Stimulated activated naive CD8-positive, alpha-beta T cell treated with anti-CD3 and anti-CD28 coated beads, Interleukin-15, Interleukin-2, amounts not matched to agents 100 U/mL and 50 U/mL, for 24 hours (primary cell): Measurements from ENCODE around the gene PTPN12.
"Not testable (repeated sequence)": the region's sequence is repeated elsewhere in the genome, so short reads cannot be mapped to it uniquely, and the experiment has no call there.

Source experiments
- ATAC-seq: fragments of 150-1000 bp; cut with Tn5 transposase; one replicate; pipeline ENCODE4 v1.10.0; 2021
- DNase-seq: peaks from one replicate; pipeline ENCODE4 v3.0.0; 2021

PTPN12 gene

DNA sequence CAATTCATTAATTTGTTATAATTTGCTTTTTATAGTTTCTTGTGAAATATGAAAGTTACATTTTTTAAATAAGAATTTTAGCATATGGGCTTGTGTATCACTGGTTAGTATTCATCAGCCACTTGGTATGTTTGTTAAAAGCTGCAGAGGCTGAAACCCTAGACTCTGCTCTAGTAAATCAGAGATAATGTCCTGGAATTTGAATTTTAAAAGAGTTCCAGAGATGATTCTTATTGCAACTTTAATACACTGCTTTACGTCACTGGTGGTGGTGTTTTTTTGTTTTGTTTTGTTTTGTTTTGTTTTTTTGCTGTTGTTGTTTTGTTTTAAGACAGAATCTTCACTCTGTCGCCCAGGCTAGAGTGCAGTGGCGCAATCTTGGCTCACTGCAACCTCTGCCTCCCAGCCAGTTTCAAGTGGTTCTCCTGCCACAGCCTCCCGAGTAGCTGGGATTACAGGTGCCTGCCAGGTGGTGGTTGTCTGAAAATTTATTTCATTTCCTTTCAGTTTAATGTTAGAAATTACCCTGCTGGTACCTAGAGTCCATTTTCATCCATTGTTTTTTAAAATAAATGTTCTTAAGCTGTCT, 43.8 kb downstream of the PTPN12 start:
- ATAC-seq (no peak), DNase-seq (no peak)

DNA sequence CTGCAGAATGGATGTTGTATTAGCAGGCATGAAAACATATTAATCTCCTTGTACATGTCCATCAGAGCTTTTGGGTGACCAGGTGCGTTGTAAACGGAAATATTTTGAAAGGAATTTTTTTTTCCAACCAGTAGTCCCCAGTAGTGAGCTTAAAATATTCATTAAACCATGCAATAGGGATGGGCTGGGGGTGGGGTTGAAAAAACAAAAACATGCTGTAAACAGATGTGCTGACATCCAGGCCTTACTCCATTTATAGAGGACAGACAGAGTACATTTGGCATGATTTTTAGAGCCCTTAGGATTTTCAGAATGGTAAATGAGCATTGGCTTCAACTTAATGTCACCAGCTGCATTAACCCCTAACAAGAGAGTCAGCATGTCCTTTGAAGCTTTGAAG, 50.2 kb downstream of the PTPN12 start:
- ATAC-seq: no peak
- DNase-seq: no peak

DNA sequence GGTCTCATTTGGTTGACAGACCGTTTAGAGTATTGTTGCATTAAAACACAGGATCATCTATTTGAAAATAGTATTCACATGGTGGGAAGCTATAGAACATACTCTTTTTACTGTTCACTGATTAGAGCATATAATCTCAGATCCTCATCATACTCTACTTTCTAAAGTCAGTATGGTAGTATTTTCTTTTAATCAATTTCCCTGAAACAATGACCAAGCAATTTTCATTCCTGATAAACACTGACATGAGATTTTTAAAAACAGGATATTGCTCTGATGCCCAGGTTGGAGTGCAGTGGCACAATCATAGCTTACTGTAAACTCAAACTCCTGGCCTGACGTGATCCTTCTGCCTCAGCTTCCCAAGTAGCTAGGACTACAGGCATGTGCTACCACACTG, 63.9 kb downstream of the PTPN12 start:
- no peak for ATAC-seq
- DNase-seq: no peak

DNA sequence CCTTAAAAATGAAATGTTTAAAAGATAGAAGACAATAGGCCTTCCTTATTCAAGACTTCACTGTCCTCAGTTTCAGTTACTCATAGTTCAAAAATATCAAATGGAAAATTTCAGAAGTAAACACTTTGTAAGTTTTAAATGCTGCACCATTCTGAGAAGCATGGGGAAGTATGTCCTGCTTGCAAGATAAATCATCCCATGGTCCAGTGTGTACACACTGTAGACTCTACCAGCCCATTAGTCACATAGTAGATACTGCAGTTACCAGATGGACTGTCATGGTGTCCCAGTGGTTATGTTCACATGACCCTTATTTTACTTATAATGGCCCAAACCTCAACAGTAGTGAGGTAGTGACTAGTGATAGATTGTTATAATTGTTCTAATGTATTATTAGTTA, 69.5 kb downstream of the PTPN12 start:
- ATAC-seq: no peak
- DNase-seq: no peak

DNA sequence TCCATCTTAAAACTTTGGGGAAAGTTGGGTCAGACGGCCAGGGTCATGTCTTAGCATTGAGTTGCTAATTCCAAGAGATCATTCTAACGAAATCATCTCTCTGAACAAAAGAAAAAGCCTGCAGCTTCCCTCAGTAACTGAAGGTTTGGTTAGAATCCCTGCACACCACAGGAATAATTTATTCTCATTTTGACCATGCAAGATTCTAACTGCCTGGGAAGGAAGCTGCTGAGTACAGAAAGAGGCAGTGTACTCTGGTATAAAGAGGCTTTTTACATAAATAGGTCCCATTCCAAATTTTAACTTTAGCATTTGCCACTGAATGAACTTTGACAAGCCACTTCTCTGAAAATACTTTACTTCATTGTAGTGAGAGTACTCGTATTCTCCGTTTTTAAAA, 82.2 kb downstream of the PTPN12 start:
- DNase-seq: no peak
- no peak for ATAC-seq

DNA sequence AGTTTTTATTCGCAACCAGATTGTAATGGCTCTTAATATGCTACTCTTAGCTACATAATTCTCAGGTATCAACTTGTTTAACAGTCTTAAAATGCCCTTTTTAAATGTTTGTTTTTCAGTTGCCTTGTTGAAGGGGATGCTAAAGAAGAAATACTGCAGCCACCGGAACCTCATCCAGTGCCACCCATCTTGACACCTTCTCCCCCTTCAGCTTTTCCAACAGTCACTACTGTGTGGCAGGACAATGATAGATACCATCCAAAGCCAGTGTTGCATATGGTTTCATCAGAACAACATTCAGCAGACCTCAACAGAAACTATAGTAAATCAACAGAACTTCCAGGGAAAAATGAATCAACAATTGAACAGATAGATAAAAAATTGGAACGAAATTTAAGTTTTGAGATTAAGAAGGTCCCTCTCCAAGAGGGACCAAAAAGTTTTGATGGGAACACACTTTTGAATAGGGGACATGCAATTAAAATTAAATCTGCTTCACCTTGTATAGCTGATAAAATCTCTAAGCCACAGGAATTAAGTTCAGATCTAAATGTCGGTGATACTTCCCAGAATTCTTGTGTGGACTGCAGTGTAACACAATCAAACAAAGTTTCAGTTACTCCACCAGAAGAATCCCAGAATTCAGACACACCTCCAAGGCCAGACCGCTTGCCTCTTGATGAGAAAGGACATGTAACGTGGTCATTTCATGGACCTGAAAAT, 89.7 kb downstream of the PTPN12 start:
- DNase-seq: no peak
- ATAC-seq: no peak

DNA sequence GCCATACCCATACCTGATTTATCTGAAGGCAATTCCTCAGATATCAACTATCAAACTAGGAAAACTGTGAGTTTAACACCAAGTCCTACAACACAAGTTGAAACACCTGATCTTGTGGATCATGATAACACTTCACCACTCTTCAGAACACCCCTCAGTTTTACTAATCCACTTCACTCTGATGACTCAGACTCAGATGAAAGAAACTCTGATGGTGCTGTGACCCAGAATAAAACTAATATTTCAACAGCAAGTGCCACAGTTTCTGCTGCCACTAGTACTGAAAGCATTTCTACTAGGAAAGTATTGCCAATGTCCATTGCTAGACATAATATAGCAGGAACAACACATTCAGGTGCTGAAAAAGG, 90.2 kb downstream of the PTPN12 start:
- ATAC-seq (no peak), DNase-seq (no peak)

DNA sequence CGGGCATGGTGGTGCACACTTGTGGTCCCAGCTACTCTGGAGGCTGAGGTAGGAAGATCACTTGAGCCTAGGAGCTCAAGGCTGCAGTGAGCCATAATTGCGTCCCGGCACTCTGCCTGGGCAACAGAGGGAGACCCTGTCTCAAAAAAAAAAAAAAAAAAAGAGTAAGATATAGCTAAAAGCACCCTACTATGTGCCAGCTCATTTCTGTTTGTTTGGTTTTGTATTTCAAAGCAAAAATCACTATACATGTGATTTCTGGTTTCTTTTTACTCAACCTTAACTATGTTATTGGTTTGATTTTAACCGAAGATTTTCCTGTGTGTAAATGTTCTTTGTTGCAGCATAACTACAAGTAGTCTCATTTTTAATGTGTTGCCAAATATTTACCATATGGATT, 92.7 kb downstream of the PTPN12 start:
- DNase-seq (no peak), ATAC-seq (no peak)

DNA sequence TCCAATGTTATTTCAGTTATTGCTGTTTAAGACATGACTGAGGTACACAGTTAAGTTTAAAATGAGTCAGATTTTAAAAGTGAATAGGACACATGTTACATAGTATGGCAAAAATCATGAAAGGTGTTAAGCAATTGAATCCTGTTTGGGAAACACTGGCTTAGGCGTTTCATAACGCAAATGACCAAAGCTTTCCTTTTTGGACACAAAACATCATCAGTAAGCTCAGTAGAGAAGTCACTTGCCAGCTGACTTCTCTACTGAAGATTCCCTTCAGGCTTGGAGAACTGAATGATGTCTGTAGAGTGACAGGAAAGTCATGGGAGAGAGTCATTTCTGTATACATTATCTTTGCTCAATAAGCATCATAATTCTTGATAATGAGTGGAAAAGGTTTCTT, 94.7 kb downstream of the PTPN12 start:
- DNase-seq: no peak
- ATAC-seq: no peak

DNA sequence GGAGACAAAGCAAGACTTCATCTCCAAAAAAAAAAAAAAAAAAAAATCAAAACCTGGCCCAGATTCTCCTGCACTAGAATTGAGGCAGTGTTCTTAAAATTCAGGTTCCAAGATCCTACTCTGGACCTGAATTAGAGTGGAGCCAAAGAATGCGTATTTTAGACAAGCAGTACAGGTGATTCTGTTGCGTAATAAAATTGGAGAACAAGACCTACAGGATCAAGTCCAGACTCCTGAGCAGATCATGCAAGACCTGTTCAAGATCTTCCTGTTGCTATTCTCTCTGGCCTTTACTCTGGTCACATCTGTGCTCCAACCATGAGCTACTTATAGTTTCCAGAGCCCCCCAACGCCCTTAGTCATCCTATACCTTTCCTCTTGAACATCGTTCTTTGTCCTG, 107.7 kb downstream of the PTPN12 start:
- ATAC-seq: no peak
- DNase-seq: no peak

DNA sequence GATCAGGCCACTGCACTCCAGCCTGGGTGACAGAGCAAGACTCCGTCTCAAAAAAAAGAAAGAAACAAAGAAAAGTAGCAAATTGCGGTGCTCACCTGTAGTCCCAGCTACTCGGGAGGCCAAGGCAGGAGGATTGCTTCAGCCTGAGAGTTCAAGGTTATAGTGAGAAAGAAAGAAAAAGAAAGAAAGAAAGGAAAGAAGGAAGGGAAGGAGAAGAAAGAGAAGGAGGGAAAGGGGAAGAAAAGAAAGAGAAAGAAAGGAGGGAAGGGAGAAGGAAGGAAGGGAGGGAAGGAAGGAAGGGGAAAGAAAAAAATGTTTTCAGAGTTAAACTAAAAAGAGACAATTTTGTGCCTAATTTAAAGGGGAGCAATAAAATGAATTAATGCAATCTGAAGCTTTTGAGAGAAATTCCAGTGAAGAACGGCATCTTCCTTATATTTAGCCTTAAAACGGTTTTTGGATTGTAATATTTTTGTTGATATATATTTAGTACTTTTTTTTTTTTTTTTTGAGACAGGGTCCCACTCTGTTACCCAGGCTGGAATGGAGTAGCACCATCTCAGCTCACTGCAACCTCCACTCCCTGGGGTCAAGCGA, 111.7 kb downstream of the PTPN12 start:
- ATAC-seq (no peak), DNase-seq (no peak)

DNA sequence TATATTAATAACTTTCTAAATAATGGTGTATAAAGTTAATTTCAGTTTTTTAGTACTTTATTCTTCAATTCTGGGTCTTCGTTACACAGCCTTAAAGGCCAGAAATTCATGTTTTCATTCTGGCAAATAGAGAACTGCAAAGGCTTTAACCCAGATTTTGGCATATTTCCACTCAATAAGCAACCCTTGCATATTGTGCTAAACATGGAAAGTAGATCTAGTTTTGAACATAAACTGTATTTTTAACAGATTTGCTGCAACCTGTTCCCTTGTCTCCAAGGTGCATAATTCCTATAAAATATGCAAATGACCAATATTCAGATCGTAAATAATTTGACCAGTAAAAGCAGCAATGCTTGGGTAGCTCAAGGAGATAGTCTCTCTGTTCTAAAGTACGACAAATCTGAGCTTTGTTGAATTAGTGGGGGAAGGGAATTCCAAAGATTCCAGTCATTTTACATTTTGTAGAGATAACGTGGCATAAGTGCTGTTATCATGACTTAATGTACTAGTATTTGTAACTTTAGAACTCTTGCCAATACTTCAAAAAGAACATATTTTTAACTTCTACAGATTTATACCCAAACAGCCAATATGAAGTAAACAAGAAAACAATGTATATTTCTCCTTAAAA, 112.7 kb downstream of the PTPN12 start:
- no peak for DNase-seq
- no peak for ATAC-seq

DNA sequence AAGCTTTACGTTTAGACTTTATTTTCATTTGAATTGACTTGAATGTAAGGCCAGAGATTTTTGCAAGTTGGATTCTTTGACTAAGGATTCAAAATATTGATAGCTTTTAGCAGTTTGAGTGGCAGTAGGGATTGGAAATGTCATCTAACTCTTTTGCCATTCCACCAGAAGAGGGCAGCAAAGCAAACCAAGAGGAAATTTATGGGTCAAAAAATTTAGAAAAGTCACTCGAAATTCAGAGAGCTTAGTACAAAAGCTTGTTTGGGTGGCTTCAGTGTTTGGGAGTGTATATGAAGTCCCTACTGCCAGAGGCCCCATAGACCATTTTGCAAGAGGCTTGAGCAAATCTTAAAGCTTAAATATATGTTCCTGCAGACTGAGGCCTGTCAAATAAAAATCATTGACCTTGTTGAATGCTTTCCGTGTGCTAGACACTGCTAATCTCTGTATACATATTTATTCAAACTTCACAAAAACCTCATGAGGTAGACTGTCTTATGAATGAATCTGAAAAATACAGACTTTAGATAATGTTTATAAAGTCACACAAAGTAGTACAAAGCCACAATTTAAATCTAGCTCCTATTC, 114.6 kb downstream of the PTPN12 start:
- ATAC-seq: no peak

DNA sequence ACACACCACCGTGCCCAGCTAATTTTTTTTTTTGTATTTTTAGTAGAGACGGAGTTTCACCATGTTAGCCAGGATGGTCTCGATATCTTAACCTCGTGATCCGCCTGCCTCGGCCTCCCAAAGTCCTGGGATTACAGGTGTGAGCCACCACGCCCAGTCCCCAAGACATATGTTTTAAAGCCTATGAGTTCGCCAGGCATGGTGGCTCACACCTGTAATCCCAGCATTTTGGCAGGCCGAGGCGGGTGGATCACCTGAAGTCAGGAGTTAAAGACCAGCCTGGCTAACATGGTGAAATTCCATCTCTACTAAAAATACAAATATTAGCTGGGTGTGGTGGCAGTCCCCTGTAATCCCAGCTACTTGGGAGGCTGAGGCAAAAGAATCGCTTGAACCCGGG, 115.7 kb downstream of the PTPN12 start:
- not testable (repeated sequence) for DNase-seq, ATAC-seq

More for the DNA sequence above, 114.6 kb downstream of the PTPN12 start:
- peak; percentile 38 for DNase-seq

DNA sequence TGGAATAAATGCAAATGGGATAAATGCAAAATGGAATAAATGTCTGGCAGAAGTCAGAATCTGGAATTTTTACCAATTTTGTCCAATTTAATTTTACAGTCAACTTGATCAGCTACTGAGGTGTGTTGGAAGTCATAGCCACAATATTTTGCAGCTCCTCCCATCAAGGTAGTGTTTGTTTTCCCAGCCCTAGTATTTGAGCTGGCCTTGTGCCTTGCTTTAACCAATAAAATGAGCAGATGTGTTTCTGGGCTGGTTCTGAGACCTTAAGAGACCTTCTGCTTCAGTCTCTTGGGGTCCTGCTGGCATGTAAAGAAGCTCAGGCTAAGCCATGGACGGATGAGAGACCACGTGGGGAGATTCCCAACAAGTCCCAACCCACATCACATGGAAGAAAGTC, 116.5 kb downstream of the PTPN12 start:
- DNase-seq (no peak), ATAC-seq (no peak)

DNA sequence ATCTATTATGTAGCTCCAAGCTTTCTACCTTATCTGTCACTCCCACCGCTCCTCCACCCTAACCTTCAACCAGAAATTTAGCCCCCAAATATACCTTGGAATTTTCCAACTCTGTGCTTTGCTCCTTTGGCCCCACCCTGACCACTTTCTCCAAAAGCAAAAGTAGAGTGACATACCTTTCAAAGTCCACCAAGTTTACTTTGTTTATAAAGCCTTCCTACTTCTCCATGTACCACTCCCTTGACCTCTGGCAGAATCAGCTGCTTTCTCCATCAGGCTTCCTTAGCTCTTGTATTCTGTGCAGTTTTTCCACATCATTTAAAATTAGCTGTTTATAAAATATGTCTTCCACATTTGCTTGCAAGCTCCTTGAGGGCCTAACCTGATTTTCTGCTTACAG, 118.3 kb downstream of the PTPN12 start:
- DNase-seq (no peak), ATAC-seq (no peak)

DNA sequence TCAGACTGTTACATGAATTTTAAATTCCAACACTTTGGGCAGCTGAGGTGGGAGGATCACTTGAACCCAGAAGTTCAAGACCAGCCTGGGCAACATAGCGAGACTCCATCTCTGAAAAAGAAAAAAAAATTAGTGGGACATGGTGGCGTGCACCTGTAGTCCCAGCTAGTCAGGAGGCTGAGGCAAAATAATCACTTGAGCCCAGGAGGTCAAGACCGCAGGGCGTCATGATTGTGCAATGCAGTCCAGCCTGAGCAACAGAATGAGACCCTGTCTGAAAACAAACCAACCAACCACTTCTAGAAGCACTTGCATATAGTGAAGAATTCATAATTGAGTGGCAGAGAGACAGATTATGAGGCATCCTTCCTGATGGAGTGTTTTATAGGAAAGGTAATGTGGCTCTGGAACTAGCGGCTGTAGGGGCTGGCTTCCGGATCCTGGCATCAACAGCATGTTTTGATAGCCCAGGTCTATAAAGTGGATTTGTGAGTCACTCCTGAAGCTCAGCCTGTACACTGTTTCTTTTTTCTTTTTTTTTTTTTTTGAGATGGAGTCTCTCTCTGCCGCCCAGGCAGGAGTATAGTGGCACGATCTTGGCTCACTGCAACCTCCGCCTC, 118.9 kb downstream of the PTPN12 start:
- ATAC-seq (no peak), DNase-seq (no peak)

DNA sequence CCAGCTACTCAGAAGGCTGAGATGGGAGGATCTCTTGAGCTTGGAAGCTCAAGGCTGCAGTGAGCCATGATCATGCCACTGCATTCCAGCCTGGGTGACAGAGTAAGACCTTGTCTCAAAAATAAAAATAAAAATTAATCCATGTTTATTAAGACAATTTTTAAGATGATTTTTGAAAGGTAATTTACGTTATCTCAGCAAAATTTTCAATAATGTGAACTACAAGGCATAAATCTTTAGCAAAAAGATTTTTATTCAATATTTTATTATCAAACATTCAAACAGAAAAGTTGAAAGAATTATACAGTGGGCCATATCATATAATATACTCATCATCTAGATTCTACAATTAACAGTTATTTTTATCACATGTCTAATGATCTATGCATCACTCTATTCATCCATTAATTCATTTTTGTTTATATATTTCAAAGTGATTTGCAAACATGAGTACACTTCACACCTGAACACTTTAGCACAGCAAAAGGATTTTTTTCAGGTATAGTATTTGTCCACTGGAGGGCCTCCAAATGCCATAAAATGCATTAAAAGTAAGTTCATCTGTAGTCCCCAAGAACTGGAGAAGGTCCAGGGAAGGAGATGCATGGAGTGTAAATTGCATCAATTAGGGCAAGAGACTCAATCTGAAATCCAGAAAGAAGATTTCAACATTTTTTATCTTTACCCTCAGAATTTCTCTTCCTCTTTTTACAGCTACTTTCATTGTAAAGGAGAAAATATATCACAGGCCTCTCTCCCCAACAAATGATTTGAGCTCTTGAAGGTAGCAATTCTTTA, 120.5 kb downstream of the PTPN12 start:
- DNase-seq (no peak), ATAC-seq (no peak)

DNA sequence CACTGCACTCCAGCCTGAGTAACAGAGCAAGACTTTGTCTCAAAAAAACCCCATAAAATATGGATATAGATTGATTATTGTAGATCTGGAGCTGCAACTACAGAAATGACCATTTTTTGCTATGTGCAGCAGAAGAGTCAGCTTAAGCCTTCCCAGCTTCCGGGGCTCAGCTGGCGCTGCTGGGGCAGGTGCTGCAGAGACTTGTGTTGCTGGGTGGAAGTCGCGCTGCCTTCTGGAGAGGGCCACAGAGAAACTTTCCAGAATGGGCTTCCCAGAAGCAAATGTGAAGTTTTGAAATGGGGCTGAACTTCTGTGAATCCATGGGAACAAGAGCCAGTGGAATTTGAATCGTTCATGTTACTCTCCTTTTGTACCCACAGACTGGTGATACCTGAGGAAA, 121.8 kb downstream of the PTPN12 start:
- no peak for ATAC-seq
- DNase-seq: no peak

DNA sequence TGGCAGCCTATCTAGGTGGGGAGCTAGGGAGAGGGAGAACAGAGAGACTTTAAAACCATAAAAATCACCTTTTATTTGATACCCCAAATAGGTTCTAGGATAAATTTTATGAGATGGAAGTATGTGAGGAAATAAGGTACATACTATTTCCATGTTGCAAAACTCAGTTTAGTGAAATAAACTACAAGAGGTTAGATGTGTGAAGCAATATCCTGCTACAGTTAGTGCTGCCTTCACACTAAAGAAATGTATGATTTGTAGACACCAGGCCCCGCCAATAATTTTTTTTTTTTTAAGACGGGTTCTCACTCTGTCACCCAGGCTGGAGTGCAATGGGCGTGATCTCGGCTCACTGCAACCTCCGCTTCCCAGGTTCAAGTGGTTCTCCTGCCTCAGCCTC, 124.7 kb downstream of the PTPN12 start:
- ATAC-seq (no peak), DNase-seq (no peak)

DNA sequence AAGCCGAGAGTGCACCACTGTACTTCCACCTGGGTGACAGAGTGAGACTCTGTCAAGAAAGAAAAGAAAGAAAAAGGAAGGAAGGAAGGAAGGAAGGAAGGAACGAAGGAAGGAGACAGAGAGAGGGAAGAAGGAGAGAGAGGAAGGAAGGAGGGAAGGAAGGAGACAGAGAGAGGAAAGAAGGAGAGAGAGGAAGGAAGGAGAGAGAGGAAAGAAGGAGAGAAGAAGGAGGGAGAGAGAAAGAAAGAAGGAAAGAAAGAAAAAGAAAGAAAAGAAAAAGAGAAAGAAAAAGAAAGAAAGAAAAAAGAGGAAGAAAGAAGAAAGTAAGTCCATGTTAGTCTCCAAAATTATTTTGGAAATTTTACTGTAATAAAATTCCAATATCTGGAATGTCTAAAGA, 125.8 kb downstream of the PTPN12 start:
- no peak for DNase-seq
- ATAC-seq: no peak

DNA sequence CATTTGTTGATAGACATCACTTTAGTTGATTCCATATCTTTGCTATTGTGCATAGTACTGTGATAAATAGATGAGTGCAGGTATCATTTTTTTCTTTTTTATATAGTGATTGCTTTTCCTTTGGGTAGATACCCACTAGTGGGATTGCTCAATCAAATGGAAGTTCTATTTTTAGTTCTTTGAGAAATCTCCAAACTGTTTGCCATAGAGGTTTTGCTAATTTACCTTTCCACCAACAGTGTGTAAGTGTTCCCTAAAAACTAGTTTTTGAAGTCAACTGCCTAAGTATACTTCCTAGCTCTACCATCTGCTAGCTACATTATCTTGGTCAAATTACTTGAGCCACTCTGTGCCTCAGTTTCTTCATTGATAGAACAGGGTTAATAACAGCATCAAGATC, 127.6 kb downstream of the PTPN12 start:
- no peak for DNase-seq
- no peak for ATAC-seq
